B cell (primary cell): Measurements from ENCODE around the gene SCN1B. TPM values are rescaled to one million over a fixed set of nuclear protein-coding genes. Genes with fewer than 3 reads are reported as not detected.

Source experiments
- ATAC-seq: fragments of 200-7000 bp; cut with Tn5 transposase; one replicate; pipeline ENCODE4 v1.10.0; 2021; ENCODE audit warnings: low read depth, mild to moderate bottlenecking, moderate number of reproducible peaks, moderate library complexity
- CTCF ChIA-PET: fragments of 350-600 bp; sonication (Branson Sonifier 250); formaldehyde crosslinking; loops from one replicate; lab custom pipeline; 2021; ENCODE audit warnings: antibody characterized with exemption, inconsistent platforms; lab: Charles Lee
- POLR2A ChIA-PET: fragments of 350-600 bp; sonication (Branson Sonifier 250); formaldehyde crosslinking; loops from one replicate; lab custom pipeline; 2021; ENCODE audit warnings: antibody characterized with exemption; lab: Charles Lee
- DNase-seq: peaks from one replicate; pipeline ENCODE4 v3.0.0; 2013
- H2AFZ ChIP-seq: 2 replicates; pipeline ENCODE4 v1.6.1; 2012; ENCODE audit warnings: mild to moderate bottlenecking, low read depth, low read length; ENCODE audit not compliant: insufficient read depth, poor library complexity, severe bottlenecking
- H3K27ac ChIP-seq, 2 donors: 1 replicate in 1 of 2; 2 replicates in 1 of 2; pipeline ENCODE4 v1.5.1; 2012 to 2013; ENCODE audit warnings: low read length in 2 of 2, mild to moderate bottlenecking in 2 of 2, moderate library complexity in 1 of 2
- H3K27me3 ChIP-seq, 4 experiments: fragments of 200-600 bp in 1 of 4; sonication (generic) in 1 of 4; replicated peaks in 1 of 4; 1 replicate in 2 of 4; 2 replicates in 2 of 4; pipeline versions ENCODE4 v1.6.1 to v1.7.0; 2013 to 2016; ENCODE audit warnings: low read length in 3 of 4, mild to moderate bottlenecking in 2 of 4, mixed read lengths in 1 of 4, moderate library complexity in 1 of 4; ENCODE audit not compliant: insufficient read depth in 4 of 4, control insufficient read depth in 3 of 4; ENCODE audit errors: control extremely low read depth in 1 of 4
- H3K36me3 ChIP-seq, 2 experiments: replicated peaks in 1 of 2; 1 replicate in 1 of 2; 2 replicates in 1 of 2; pipeline versions ENCODE4 v1.6.1 to v1.7.1; 2013; ENCODE audit warnings: low read length in 1 of 2; ENCODE audit not compliant: insufficient read depth in 2 of 2, control insufficient read depth in 1 of 2; ENCODE audit errors: control extremely low read depth in 1 of 2, extremely low read depth in 1 of 2
- H3K4me1 ChIP-seq, 2 donors: fragments of 200-600 bp in 1 of 2; sonication (generic) in 1 of 2; 1 replicate in 1 of 2; 2 replicates in 1 of 2; pipeline versions ENCODE4 v1.5.1 to v1.6.1; 2013 to 2017; ENCODE audit warnings: low read length in 2 of 2; ENCODE audit not compliant: control insufficient read depth in 2 of 2, insufficient read depth in 2 of 2
- H3K4me2 ChIP-seq: replicated peaks from 2 replicates; pipeline ENCODE3; 2012; ENCODE audit warnings: mild to moderate bottlenecking, low read depth, low read length; ENCODE audit not compliant: poor library complexity, severe bottlenecking
- H3K4me3 ChIP-seq, 5 experiments: fragments of 200-600 bp in 1 of 5; sonication (generic) in 1 of 5; 1 replicate in 3 of 5; 2 replicates in 2 of 5; pipeline versions ENCODE4 v1.5.1 to v1.7.0; 2011 to 2016; ENCODE audit warnings: low read length in 4 of 5, mild to moderate bottlenecking in 4 of 5, low read depth in 2 of 5, control low read depth in 1 of 5, moderate library complexity in 1 of 5; ENCODE audit not compliant: insufficient read depth in 1 of 5; ENCODE audit errors: control extremely low read depth in 1 of 5, extremely low read depth in 1 of 5
- H3K79me2 ChIP-seq: fragments of 200-600 bp; sonication (generic); one replicate; pipeline ENCODE4 v1.6.0; 2016; ENCODE audit warnings: low read length; ENCODE audit not compliant: control insufficient read depth, insufficient read depth
- H3K9ac ChIP-seq: fragments of 200-600 bp; sonication (generic); 2 replicates; pipeline ENCODE4 v1.6.1; 2017; ENCODE audit warnings: mild to moderate bottlenecking, low read length, moderate library complexity
- H3K9me3 ChIP-seq, 3 donors: one replicate each; pipeline versions ENCODE4 v1.6.1 to v1.7.1; 2013; ENCODE audit warnings: low read length in 2 of 3; ENCODE audit not compliant: control insufficient read depth in 2 of 3, insufficient read depth in 1 of 3; ENCODE audit errors: control extremely low read depth in 1 of 3
- H4K20me1 ChIP-seq: 2 replicates; pipeline ENCODE4 v1.6.0; 2012; ENCODE audit warnings: mild to moderate bottlenecking, low read length; ENCODE audit not compliant: insufficient read depth, control insufficient read depth, poor library complexity, severe bottlenecking
- H3K27ac Mint-ChIP-seq: one replicate; pipeline ENCODE4 v1.8.0; 2021; ENCODE audit warnings: mixed read lengths
- H3K27me3 Mint-ChIP-seq: one replicate; pipeline ENCODE4 v1.8.0; 2021; ENCODE audit warnings: mixed read lengths
- H3K4me1 Mint-ChIP-seq: one replicate; pipeline ENCODE4 v1.8.0; 2021; ENCODE audit warnings: mixed read lengths
- H3K4me3 Mint-ChIP-seq: one replicate; pipeline ENCODE4 v1.8.0; 2021; ENCODE audit warnings: mixed read lengths
- H3K9me3 Mint-ChIP-seq: one replicate; pipeline ENCODE4 v1.8.0; 2022; ENCODE audit warnings: mixed read lengths; ENCODE audit not compliant: insufficient read depth
- CTCF ChIP-seq: fragments of 200-600 bp; IDR thresholded peaks from one replicate; pipeline ENCODE4 v1.8.0; 2022; ENCODE audit warnings: antibody characterized with exemption, mild to moderate bottlenecking
- EZH2 ChIP-seq: IDR thresholded peaks from 2 replicates; pipeline ENCODE4 v1.6.1; 2012; ENCODE audit warnings: borderline replicate concordance, low read depth, mild to moderate bottlenecking, moderate library complexity, low read length; ENCODE audit not compliant: insufficient read depth, poor library complexity, severe bottlenecking
- WGBS: methylation state at CpG from one replicate; pipeline ENCODE4 v1.1.5; 2013; ENCODE audit warnings: missing lambda C conversion rate; ENCODE audit not compliant: insufficient coverage; 5-methylcytosine and 5-hydroxymethylcytosine counted together
- intact Hi-C: fragments of 100-400 bp; cut with micrococcal nuclease; formaldehyde crosslinking; loops from one replicate; pipeline ENCODE4 v1.10.0; 2022
- polyA plus RNA-seq: library from polyadenylated mRNA; depleted of rRNA; stranded (reverse); fragments of >200 nt; gene quantifications from 2 replicates; pipeline ENCODE4 v1.2.3, GENCODE V29; 2012
- total RNA-seq, 2 donors: library from RNA; stranded (reverse); fragments of 120-200 nt in 1 of 2; gene quantifications; 1 replicate in 1 of 2; 2 replicates in 1 of 2; pipeline versions ENCODE4 v1.2.3 to v1.2.4, GENCODE V29; 2013 to 2022

The SCN1B gene
- total and polyA plus RNA-seq, 2 donors (not counting 1 experiment from before 2014, with no cell fraction given), result 0.52 to 0.72 TPM

GRCh38 chr19:35019144-35019543 is 11.1 kb upstream of the SCN1B start:
- Mint-ChIP-seq H3K27me3 (no peaks in the 10 kb centered on the region), H3K4me3 (no peak overlapping the region), H3K9me3 (no peaks in the 10 kb centered on the region), H3K27ac (no peak overlapping the region), H3K4me1 (peaks cover 5% of the 10 kb centered on the region)
- Histone ChIP-seq H3K4me2 (no peak overlapping the region), H3K79me2 (no peaks in the 10 kb centered on the region), H3K4me1 (peaks cover 5 to 13% of the 10 kb centered on the region in 2 donors), H2AFZ (no peak overlapping the region), H3K9me3 (no peaks in the 10 kb centered on the region), H4K20me1 (peaks cover 4% of the 10 kb centered on the region), H3K27me3 (no peaks in the 10 kb centered on the region), H3K9ac (no peak overlapping the region), H3K36me3 (peaks cover 1 to 74% of the 10 kb centered on the region in 2 experiments), H3K27ac (no peak overlapping the region), H3K4me3 (no peak overlapping the region)
- intact Hi-C loops, result no loop called here
- CTCF ChIA-PET, result no interaction called here
- no peak for ATAC-seq
- DNase-seq, result no peak
- POLR2A ChIA-PET, result interaction anchor here (0.5 kb wide), 1 partner anchor 13 kb away, joined by 3 read pairs; no protein-coding TSS in a partner anchor
- TF ChIP-seq CTCF, result no peak
- no peak for TF ChIP-seq EZH2
- WGBS, result over 99% methylated on average over 18 of the region's 22 CpGs

GRCh38 chr19:35021016-35021415 is 9.3 kb upstream of the SCN1B start:
- Histone ChIP-seq H3K4me1 (peaks cover 0 to 6% of the 10 kb centered on the region in 2 donors), H3K36me3 (peaks cover 1 to 77% of the 10 kb centered on the region in 2 experiments), H2AFZ (no peak overlapping the region), H3K9ac (no peak overlapping the region), H3K9me3 (peaks cover 0 to 2% (median 0%) of the 10 kb centered on the region in 3 donors), H3K4me3 (no peak overlapping the region), H3K27me3 (no peaks in the 10 kb centered on the region), H3K27ac (no peak overlapping the region), H4K20me1 (no peaks in the 10 kb centered on the region), H3K79me2 (no peaks in the 10 kb centered on the region), H3K4me2 (no peak overlapping the region)
- intact Hi-C loops, result no loop called here
- 94% methylated on average over 10 of the region's 10 CpGs for WGBS
- DNase-seq (no peak), ATAC-seq (no peak)
- POLR2A ChIA-PET, result no interaction called here
- Mint-ChIP-seq H3K9me3 (no peaks in the 10 kb centered on the region), H3K4me1 (no peaks in the 10 kb centered on the region), H3K27me3 (no peaks in the 10 kb centered on the region), H3K27ac (no peak overlapping the region), H3K4me3 (no peak overlapping the region)
- CTCF ChIA-PET, result no interaction called here
- TF ChIP-seq EZH2 (no peak), CTCF (no peak)
